ENCODE results near the gene CELSR2. TPM values are rescaled to one million over a fixed set of nuclear protein-coding genes. Genes with fewer than 3 reads are reported as not detected.
A peak's percentile ranks its signal among the peaks of the same experiment; 100 is the strongest.

The CELSR2 gene
- total RNA-seq, 6 experiments from 2014 or later = 1.3 to 3.3 (median 3.0) TPM

DNA sequence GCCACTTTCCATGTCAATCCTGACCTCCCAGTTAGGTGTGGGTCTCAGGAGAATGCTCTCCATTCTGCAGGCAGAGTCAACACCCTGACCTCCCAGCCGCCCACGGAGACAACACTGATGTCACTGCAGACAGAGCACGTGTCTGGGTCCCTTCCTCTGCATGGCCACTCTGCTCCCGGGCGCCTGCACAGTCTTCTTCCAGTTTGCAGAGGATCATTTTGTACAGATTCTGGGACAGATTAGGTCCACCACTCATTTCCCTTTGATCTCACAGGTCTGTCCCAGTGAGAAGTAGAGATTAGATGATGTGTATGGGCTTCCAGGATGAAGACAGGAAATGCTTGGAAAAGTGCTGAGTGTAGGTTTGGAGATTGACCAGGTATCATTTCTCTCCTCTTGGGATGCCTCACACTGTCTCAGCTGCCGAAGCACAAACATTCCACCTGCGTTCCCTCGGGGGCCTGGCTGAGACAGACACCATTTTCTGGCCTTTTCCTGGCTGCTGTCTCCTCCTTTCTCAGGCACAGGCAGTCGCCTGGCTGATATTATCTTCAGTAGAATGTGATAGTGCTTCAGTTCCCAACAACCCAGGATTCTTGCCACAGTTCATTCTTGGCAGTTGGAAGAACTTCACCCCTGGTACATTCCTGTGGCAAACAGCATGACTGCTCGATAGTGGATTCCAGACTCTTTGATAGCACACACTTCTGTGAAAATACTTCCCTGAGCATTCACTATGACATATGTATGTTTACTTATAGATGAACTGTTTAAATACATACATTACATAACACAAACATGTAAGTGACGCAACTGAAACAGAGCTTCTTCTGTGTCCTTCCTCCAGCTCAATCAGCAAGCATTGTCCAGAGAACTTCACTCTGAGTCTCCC lies 49.6 kb downstream of the CELSR2 start:
- peak; percentile 51 to 93 (median 60) for ATAC-seq
- DNase-seq = peak in 1 of 3 donors; percentile 69
- WGBS (ENCODE audit: insufficient coverage, low coverage, low lambda C conversion rate, missing lambda C conversion rate) = 54% methylated on average over 11 of the region's 11 CpGs
- H3K36me3 ChIP-seq = no peaks in the 10 kb centered on the region
- H3K4me3 ChIP-seq = no peak overlapping the region
- intact Hi-C loops (cut with DNase I) = no loop called here
- H3K27ac ChIP-seq = no peak overlapping the region
- H3K27me3 ChIP-seq = no peaks in the 10 kb centered on the region
- TF ChIP-seq CTCF (IDR thresholded peaks at IDR 0.05) = no peak
- TF ChIP-seq POLR2A (IDR thresholded peaks at IDR 0.05) = no peak
- no peaks in the 10 kb centered on the region for H3K9me3 ChIP-seq
- no peaks in the 10 kb centered on the region for H3K4me1 ChIP-seq

DNA sequence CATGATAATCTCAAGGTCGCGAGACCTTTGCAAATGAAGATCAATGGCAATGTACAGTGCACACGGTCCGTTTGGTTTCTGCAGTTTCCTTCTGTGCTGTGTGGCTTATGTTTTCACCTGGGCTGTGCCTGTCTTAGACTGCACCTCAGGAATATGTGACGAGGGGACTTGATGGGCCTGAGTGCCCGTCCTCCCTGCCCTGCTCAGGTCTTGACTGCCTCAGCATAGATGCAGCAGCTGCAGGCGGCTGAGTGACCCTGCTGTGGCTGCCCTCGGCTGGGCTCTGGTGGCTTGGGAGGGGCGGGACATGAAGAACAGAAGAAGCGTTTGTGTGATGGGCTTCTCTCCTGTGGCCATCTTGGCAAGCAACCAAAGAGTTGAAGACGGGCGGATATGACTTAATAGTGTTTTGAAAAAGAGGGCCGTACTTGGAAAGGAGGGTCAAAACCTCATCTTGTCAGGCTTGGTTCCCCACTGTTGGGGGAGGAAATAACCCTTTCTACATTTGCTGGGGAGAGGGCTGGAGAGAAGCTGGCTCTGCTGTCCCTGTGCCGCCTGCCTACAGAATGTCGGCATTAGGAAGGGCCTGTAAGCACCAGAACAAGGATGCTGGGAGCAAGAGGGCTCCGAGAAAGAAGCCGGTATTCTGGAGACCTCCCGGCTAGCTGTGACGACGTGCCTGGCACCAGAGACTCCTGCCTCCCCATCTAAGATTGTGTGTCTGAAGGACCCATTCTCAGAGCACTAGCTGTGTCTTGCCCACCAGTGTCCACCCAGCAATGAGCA lies 50.4 kb downstream of the CELSR2 start:
- DNase-seq (no peak), ATAC-seq (no peak)
- no peaks in the 10 kb centered on the region for H3K36me3 ChIP-seq
- no peak overlapping the region for H3K27ac ChIP-seq
- no peaks in the 10 kb centered on the region for H3K9me3 ChIP-seq
- WGBS (ENCODE audit: insufficient coverage, low coverage, low lambda C conversion rate, missing lambda C conversion rate) = 69% methylated on average over 11 of the region's 20 CpGs
- no peak overlapping the region for H3K4me3 ChIP-seq
- intact Hi-C loops (cut with DNase I) = no loop called here
- H3K4me1 ChIP-seq = no peaks in the 10 kb centered on the region
- no peak for TF ChIP-seq POLR2A (IDR thresholded peaks at IDR 0.05)
- TF ChIP-seq CTCF (IDR thresholded peaks at IDR 0.05) = no peak
- H3K27me3 ChIP-seq = no peaks in the 10 kb centered on the region

DNA sequence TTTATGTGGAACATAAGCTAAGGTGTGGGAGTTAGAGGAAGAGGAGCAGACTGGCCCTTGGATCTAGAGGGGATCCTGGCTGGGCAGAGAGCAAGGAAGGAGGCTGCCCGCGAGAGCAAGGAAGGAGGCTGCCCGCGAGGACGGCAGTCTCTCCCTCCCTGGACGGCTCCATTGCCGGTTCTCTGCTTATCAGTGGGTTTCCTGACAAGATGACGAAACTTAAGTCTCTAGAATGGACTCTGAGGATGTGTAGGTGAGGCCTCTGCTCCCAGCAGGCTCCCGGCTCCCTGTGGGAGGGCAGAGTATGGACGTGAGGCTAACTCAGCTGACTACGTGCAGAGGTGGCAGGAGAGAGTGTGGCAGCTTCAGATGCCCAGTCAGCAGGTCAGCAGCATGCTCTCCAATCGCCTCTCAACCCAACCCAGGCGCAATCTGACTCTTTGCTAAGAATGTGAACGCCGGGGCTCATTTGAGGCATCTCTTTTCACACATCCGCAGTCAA lies 51.4 kb downstream of the CELSR2 start:
- DNase-seq (no peak), ATAC-seq (peak in 2 of 4 donors; percentile 13 to 29)
- Histone ChIP-seq H3K4me3 (no peak overlapping the region), H3K27ac (no peak overlapping the region), H3K36me3 (no peaks in the 10 kb centered on the region), H3K9me3 (no peaks in the 10 kb centered on the region), H3K27me3 (no peaks in the 10 kb centered on the region), H3K4me1 (no peaks in the 10 kb centered on the region)
- intact Hi-C loops (cut with DNase I) = no loop called here
- WGBS (ENCODE audit: insufficient coverage, low coverage, low lambda C conversion rate, missing lambda C conversion rate) = 79% methylated on average over 8 of the region's 16 CpGs
- TF ChIP-seq POLR2A (IDR thresholded peaks at IDR 0.05) (no peak), CTCF (IDR thresholded peaks at IDR 0.05) (no peak)

- WGBS (ENCODE audit: insufficient coverage, low coverage, low lambda C conversion rate, missing lambda C conversion rate) = 76% methylated on average over 5 of the region's 5 CpGs
Measured at GRCh38 chr1:109301874-109302273, 52.5 kb downstream of the CELSR2 start.

More at GRCh38 chr1:109301874-109302273, 52.5 kb downstream of the CELSR2 start:
- no peak for ATAC-seq
- no peak for TF ChIP-seq POLR2A (IDR thresholded peaks at IDR 0.05)
- TF ChIP-seq CTCF (IDR thresholded peaks at IDR 0.05) = no peak
- intact Hi-C loops (cut with DNase I) = no loop called here
- Histone ChIP-seq H3K4me1 (no peaks in the 10 kb centered on the region), H3K4me3 (no peak overlapping the region), H3K27me3 (no peaks in the 10 kb centered on the region), H3K27ac (no peak overlapping the region), H3K9me3 (no peaks in the 10 kb centered on the region), H3K36me3 (no peaks in the 10 kb centered on the region)
- DNase-seq = no peak

All from right lobe of liver (tissue), 6 donors.